Type B pancreatic cell (in vitro differentiated cells): ENCODE results near the gene ANKRD31. TPM values are rescaled to one million over a fixed set of nuclear protein-coding genes. Genes with fewer than 3 reads are reported as not detected.
A peak's percentile ranks its signal among the peaks of the same experiment; 100 is the strongest.
"Not testable (repeated sequence)": the region's sequence is repeated elsewhere in the genome, so short reads cannot be mapped to it uniquely, and the experiment has no call there.

Source experiments
- DNase-seq: peaks from one replicate; pipeline ENCODE4 v3.0.0; 2021; ENCODE audit warnings: mixed read lengths; ENCODE audit not compliant: unreplicated experiment; ENCODE audit errors: extremely low spot score
- H3K27ac Mint-ChIP-seq: 2 replicates; pipeline ENCODE4 v1.8.0; 2021; ENCODE audit warnings: mild to moderate bottlenecking, mixed read lengths
- H3K27me3 Mint-ChIP-seq: 2 replicates; pipeline ENCODE4 v1.8.0; 2021; ENCODE audit warnings: mixed read lengths
- H3K36me3 Mint-ChIP-seq: 2 replicates; pipeline ENCODE4 v1.8.0; 2021; ENCODE audit warnings: mixed read lengths
- H3K4me1 Mint-ChIP-seq: one replicate; pipeline ENCODE4 v1.8.0; 2021; ENCODE audit warnings: mixed read lengths; ENCODE audit not compliant: unreplicated experiment
- H3K4me3 Mint-ChIP-seq: 2 replicates; pipeline ENCODE4 v1.8.0; 2021; ENCODE audit warnings: mild to moderate bottlenecking, mixed read lengths
- H3K9me3 Mint-ChIP-seq: 2 replicates; pipeline ENCODE4 v1.8.0; 2021; ENCODE audit warnings: mixed read lengths
- total RNA-seq: library from RNA; stranded (reverse); gene quantifications from 2 replicates; pipeline ENCODE4 v1.2.1, GENCODE V29; 2021; ENCODE audit warnings: low replicate concordance
- TF ChIP-seq, protein P1 (sequence below): fragments of 200-600 bp; sonication (generic); conservative IDR thresholded peaks from 2 replicates; pipeline ENCODE4 v1.5.0; 2021; ENCODE audit warnings: antibody characterized with exemption, mild to moderate bottlenecking

ANKRD31 gene
- total RNA-seq, 1 donor from 2014 or later: 0.34 TPM

DNA sequence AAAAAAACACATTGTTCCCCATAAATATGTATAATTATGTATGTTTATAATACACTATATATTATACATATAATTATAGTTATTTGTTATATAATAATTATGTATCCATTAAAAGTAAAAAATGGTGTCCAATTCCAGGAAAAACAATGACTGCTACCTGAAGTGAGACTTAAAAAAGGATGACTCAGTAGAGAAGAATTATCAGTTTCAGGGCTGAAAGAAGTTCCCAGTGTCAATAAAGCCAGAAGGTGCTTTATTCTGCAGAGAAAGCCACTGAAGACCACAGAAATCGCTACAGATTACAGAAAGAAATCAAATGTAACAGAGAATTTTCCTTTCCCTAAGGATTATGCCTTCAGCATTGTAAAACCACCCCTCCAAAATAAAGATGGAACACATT is 50.9 kb downstream of the ANKRD31 start:
- Mint-ChIP-seq H3K4me1 (no peaks in the 10 kb centered on the region), H3K9me3 (no peaks in the 10 kb centered on the region), H3K36me3 (no peaks in the 10 kb centered on the region), H3K4me3 (no peak overlapping the region), H3K27ac (no peak overlapping the region), H3K27me3 (no peaks in the 10 kb centered on the region)
- TF ChIP-seq, protein P1, sequence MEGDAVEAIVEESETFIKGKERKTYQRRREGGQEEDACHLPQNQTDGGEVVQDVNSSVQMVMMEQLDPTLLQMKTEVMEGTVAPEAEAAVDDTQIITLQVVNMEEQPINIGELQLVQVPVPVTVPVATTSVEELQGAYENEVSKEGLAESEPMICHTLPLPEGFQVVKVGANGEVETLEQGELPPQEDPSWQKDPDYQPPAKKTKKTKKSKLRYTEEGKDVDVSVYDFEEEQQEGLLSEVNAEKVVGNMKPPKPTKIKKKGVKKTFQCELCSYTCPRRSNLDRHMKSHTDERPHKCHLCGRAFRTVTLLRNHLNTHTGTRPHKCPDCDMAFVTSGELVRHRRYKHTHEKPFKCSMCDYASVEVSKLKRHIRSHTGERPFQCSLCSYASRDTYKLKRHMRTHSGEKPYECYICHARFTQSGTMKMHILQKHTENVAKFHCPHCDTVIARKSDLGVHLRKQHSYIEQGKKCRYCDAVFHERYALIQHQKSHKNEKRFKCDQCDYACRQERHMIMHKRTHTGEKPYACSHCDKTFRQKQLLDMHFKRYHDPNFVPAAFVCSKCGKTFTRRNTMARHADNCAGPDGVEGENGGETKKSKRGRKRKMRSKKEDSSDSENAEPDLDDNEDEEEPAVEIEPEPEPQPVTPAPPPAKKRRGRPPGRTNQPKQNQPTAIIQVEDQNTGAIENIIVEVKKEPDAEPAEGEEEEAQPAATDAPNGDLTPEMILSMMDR: no peak
- DNase-seq: no peak

GRCh38 chr5:75176009-75176408 is 60.7 kb downstream of the ANKRD31 start:
- not testable (repeated sequence) for H3K27ac Mint-ChIP-seq, H3K27me3 Mint-ChIP-seq, DNase-seq, H3K36me3 Mint-ChIP-seq, H3K4me3 Mint-ChIP-seq, H3K4me1 Mint-ChIP-seq, H3K9me3 Mint-ChIP-seq

- not testable (repeated sequence) for H3K36me3 Mint-ChIP-seq, H3K4me3 Mint-ChIP-seq, DNase-seq, H3K27ac Mint-ChIP-seq, H3K9me3 Mint-ChIP-seq, H3K27me3 Mint-ChIP-seq, H3K4me1 Mint-ChIP-seq
Measured at GRCh38 chr5:75174872-75175271, 61.8 kb downstream of the ANKRD31 start.

GRCh38 chr5:75169516-75169915 is 67.2 kb downstream of the ANKRD31 start:
- peaks cover 12% of the 10 kb centered on the region for H3K4me1 Mint-ChIP-seq
- no peaks in the 10 kb centered on the region for H3K9me3 Mint-ChIP-seq
- no peaks in the 10 kb centered on the region for H3K27me3 Mint-ChIP-seq
- no peak overlapping the region for H3K27ac Mint-ChIP-seq
- no peaks in the 10 kb centered on the region for H3K36me3 Mint-ChIP-seq
- DNase-seq: no peak
- no peak overlapping the region for H3K4me3 Mint-ChIP-seq
- TF ChIP-seq, protein P1: no peak

DNA sequence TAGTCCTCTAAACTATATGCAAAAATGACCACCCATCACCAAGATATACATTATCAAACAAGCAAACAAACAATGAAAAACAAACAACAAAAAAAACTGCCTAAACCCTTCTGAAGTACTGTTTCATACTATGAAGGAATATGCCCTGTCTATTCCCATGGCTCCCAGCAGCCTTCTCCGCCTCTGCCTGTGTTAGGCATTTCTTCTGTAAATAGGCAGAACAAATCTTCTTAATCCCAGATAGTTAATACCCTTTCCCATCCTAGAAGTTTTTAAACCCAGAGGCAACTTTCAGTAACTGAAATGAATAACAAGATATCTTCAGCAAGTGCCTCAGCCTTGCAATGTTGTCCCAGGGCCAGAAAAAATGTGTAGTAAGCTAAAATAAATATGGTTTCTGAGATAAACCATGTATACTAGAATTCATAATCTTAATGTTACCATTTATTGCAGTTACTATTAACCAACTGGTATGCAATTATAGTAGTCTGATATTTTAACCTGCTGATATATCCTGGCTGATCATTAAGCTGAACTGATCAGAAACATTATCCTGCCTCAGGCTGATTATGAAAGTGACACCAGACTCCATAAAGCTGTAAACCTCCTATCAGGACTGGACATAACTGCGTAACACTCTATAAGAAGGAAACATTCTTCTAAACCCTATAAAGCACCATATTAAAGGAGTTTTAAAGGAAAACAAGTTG is 68.5 kb downstream of the ANKRD31 start:
- TF ChIP-seq, protein P1: no peak
- Mint-ChIP-seq H3K36me3 (no peaks in the 10 kb centered on the region), H3K9me3 (no peaks in the 10 kb centered on the region), H3K27me3 (no peaks in the 10 kb centered on the region), H3K4me3 (no peak overlapping the region), H3K4me1 (peaks cover 12% of the 10 kb centered on the region), H3K27ac (no peak overlapping the region)
- no peak for DNase-seq

GRCh38 chr5:75167345-75167744 is 69.3 kb downstream of the ANKRD31 start:
- no peak for DNase-seq
- Mint-ChIP-seq H3K27me3 (no peaks in the 10 kb centered on the region), H3K9me3 (no peaks in the 10 kb centered on the region), H3K36me3 (no peaks in the 10 kb centered on the region), H3K4me3 (no peak overlapping the region), H3K4me1 (peaks cover 12% of the 10 kb centered on the region), H3K27ac (no peak overlapping the region)
- TF ChIP-seq, protein P1: peak; percentile 66

DNA sequence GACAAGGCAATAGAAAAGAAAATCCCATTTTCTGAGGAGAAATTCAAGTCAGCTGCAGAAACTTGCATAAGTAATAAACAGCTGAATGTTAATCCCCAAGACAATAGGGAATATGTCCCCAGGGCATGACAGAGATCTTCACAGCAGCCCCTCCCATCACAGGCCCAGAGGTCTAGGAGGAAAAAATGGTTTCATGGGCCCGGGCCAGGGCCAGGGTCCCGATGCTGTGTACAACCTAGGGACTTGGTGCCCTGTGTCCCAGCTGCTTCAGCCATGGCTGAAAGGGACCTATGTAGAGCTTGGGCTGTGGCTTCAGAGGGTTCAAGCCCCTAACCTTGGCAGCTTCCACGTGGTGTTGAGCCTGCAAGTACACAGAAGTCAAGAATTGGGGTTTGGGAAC is 75.2 kb downstream of the ANKRD31 start:
- H3K36me3 Mint-ChIP-seq, H3K27me3 Mint-ChIP-seq, H3K27ac Mint-ChIP-seq, H3K9me3 Mint-ChIP-seq, H3K4me1 Mint-ChIP-seq, DNase-seq, H3K4me3 Mint-ChIP-seq: not testable (repeated sequence)
